D341Med (cell line): ENCODE measurements around the gene SYT8.

Experiments
- DNase-seq: peaks from one replicate; pipeline ENCODE4 v3.0.0; 2012; ENCODE audit warnings: low spot score

Gene SYT8

DNA sequence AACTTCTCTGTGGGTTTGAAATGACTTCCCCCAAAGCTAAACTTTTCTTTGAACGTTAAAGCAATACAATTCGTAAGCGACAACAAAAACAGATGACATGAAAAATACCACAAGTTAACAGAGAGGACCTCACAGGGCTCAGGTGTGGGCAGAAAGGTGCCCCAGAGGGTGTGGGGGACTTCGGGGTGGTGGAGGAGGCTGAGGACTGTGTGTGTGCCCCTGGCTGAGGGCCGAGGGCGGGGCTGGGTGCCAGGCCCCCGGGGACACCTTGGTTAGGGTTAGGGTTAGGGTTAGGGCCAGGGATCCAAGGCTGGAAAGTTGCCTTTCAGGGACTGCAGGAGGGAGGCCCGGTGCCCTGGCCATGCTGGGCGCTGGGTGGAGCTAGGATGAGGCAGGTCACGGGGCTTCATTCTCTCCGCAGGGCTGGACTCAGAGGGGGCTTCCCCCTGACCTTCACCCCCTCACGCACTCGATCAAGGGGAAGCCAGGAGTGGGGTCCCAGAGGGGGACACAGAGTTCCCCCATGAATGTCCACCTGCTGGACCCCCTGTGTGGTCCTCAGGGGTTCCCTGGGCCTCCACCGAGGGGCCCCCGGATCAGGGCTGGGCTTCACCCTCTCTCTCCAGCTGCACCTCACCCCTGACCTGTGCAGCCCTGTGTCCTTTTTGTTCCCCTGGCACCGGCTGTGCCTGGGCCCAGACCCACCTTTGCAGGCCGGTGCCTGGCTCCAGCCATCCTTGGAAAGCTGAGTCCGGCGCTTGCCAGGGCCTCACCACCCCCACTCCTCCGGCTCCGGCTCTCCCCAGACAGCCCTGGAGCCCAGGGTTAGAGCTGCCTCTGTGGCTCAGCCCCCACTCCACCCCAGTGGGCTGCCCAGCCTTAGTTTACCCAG, 11.0 kb downstream of the SYT8 start:
- no peak for DNase-seq

DNA sequence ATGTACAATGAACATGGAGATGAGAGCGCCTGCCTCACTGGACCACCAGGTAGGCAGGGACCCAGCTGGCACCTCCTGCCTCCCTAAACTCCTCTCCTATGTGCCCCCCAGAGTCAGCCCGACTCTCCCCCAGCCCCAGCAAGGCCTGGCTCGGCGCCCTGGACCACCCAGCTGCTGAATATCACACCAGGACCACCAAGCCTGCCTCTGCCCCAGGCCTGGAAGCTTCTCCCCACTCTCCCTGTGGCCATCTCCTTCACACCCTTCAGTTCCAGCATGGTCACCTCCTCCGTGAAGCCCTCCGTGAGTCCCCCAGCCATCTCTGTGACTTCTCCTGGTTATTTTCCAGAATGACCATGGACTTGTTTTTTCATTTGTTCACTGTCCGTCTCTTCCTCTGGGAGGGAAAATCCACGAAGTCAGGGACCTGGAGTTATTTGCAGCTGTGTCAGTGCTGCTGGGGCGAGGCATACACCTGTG, 11.7 kb downstream of the SYT8 start:
- DNase-seq, result no peak

- DNase-seq, result no peak
Observed at GRCh38 chr11:1847006-1847735, 12.4 kb downstream of the SYT8 start.

GRCh38 chr11:1847926-1848639, 13.3 kb downstream of the SYT8 start:
- DNase-seq, result no peak

- DNase-seq, result no peak
Observed at GRCh38 chr11:1848640-1849430, 14.0 kb downstream of the SYT8 start.

DNA sequence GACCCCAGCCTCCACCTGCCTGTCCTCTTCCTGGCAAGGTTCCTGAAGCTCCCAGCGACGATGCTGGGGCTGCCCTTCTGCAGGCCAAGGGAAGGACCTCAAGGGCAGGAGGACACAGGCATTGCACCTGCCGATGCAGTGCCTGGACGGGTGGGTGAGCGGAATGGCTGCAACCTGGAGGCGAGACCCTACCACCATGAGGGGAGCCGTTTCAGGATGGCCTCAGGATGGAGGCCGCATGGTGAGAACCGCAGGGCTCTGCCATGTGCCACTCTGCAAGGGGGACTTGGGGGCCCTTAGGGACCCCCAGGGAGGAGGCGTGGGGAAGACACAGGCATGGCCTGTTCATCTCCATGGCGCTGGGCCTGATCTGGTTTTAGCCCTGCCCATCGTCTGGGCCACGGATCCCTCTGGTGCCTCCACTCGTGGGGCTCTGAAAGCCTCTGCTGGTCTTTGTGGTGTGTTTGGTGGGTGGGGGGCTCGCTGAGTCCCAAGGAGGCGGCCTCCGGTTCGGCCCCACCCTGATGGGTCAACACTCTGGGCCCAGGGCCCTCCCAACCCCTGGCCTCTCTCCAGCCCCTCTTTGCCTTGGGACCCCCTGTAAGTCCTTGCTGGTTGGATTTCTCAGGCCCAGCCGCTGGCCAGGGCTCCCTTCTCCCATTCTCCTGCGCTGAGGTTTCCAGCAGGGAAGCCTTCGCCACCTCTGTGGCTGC, 16.8 kb downstream of the SYT8 start:
- no peak for DNase-seq

- no peak for DNase-seq
Observed at GRCh38 chr11:1852271-1852876, 17.6 kb downstream of the SYT8 start.

- no peak for DNase-seq
Observed at GRCh38 chr11:1852877-1853276, 18.1 kb downstream of the SYT8 start, which contains the start of gene LSP1. Gene LSP1, plus strand, starts transcription at chr11:1853084. Its CDS starts 61 bp downstream, at chr11:1853145.

GRCh38 chr11:1853376-1854131, 18.8 kb downstream of the SYT8 start:
- no peak for DNase-seq

DNA sequence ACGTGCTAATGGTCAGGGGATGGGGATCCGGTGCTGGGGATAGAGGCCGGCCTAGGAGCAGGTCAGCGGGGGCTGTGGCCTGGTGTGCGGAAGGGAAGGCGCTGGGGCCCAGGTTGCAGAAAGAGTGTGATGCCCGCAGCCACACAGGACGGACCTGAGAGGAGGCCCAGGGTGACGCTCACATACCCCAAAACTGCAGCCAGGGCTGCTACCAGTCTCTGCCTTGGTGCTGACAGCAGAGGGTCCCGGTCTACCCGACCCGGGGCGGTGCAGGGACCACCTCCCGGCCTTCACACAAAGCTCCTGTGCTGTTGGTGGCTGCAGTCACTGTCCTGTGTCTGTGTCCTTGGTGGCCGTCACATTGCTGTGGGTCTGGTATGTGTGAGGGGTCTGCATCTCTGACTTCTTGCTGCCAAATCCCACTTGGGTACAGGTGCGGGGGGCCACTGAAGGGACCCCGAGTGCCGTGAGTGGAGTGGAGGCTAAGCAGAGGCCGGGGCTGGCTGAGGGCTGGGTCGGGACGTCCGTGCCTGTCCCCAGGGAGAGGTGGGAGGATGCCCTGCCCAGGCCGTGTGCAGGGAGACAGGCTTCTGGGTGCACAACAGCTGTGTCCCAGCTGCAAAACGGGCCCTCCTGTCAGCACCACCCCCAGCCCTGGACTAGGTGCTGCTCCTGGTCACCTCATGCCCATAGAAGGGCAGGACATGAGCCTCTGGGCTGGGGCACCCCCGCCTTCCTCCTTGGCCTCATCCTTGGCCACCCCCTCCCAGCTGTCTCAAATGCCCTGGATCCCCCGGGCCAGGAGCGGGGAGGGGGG, 19.6 kb downstream of the SYT8 start:
- no peak for DNase-seq

DNA sequence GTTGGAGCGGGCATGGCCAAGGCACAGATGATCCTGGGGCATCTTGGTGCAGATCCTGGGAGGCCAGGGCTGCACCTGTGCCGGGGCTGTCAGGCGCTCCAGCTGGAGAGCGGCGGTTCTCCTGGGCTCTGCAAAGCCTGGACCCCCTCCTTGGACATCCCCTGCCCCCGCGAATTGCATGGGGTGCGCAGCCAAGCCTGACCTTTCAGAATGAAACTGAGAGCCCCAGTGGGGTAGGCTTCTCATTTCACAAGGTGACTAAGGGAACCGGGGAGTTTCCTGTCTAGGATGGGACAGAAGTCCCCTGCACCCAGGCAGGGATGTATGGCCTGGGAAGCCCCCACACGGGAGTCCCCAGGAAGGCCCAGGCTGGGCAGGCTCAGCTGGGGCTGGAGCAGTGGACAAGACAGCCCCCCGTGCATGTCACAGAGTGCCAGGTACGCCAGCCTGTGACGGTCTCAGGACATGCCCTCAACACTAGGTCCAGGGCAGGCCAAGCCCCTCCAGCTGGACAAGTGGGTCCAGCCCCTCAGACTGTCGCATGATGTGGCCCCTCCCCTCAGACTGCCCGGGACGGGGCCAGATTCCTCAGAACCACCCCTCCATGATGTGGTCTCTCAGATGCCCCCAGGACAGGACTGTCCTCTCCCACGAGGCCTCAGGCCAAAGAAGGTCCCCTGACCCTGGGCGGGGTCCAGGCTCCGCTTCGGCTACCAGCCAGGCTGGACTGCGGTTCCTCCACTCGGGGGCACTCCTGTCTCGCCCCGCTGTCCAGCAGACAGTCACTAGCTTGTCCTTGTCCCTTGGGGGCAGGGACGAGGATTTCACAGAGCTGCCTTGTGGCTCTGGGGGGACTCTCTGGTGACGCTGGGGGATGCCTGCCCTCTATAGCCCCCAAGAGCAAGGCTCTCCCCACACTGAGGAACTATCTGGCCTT, 20.4 kb downstream of the SYT8 start:
- no peak for DNase-seq

DNA sequence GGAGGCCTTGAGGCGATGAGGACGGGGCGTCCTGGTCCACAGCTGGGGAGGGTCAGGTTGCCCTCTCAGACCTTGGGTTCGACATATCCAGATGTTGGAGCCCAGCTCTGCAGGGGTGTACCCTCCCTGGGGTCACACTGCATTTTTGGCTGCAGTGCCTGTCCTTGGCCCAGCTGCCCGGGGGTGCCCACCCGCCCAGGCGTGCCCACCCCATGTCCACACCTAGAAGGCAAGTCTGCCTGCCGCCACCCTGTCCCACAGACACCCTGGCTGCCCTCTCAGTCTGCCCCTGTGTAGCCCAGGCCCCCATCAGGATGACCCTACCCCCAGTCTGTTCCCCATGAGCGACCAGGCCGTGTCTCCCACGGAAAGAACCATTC, 21.1 kb downstream of the SYT8 start:
- DNase-seq, result no peak

GRCh38 chr11:1856306-1857005, 21.7 kb downstream of the SYT8 start:
- DNase-seq, result no peak

DNA sequence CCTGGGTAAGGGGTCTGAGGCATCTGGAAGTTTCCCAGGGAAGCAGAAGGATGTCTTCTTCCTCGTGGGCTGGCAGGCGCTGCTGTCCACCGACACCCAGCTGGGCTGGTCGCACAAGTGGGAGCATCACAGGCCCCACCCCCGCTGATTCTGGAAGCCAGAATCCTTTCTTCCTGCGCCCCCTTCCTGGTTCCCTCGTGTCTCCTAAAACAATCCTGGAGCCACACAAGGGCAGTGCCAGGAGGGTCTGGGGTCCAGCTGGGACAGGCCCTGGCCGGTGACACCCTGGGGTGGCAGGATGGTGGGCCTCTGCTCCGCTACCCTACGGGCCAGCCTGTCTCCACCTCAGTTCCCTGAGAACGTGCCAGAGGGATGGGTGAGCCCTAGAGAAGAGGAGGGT, 22.3 kb downstream of the SYT8 start:
- no peak for DNase-seq

- DNase-seq, result no peak
Observed at GRCh38 chr11:1858154-1858553, 23.4 kb downstream of the SYT8 start.

DNA sequence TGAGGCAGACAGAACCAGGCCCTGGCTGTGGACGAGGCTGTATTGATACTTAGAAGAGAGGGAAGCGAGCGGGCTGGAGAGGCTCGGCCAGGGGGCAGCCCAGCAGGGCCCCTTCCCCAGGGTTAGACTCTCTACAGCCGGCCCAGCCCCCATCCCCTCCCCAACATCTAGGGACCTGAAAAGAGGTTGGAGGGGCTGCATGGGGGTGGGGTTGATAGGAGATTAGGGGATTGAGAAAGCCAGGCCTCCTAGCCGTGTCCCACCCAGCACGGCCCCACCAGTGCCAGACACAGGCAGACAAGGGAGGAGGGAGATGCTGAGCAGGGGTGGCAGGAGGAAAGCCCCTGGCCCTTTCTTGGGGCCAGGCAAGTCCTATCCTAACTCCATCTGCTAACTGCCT, 23.8 kb downstream of the SYT8 start:
- no peak for DNase-seq

GRCh38 chr11:1859004-1859403, 24.2 kb downstream of the SYT8 start:
- DNase-seq, result no peak
